ENCODE measurements around the gene CDH1.
"Not testable (repeated sequence)": the region's sequence is repeated elsewhere in the genome, so short reads cannot be mapped to it uniquely, and the experiment has no call there.

Gene CDH1

DNA sequence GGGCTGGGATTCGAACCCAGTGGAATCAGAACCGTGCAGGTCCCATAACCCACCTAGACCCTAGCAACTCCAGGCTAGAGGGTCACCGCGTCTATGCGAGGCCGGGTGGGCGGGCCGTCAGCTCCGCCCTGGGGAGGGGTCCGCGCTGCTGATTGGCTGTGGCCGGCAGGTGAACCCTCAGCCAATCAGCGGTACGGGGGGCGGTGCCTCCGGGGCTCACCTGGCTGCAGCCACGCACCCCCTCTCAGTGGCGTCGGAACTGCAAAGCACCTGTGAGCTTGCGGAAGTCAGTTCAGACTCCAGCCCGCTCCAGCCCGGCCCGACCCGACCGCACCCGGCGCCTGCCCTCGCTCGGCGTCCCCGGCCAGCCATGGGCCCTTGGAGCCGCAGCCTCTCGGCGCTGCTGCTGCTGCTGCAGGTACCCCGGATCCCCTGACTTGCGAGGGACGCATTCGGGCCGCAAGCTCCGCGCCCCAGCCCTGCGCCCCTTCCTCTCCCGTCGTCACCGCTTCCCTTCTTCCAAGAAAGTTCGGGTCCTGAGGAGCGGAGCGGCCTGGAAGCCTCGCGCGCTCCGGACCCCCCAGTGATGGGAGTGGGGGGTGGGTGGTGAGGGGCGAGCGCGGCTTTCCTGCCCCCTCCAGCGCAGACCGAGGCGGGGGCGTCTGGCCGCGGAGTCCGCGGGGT is at the start of gene CDH1:
CDH1 (plus strand) TSS at position 247 of the 684 bp plus-strand sequence; CDS start at position 371, 124 bp downstream.
- Mint-ChIP-seq H3K27me3 (ENCODE audit: low read depth) (peaks cover 45% of the 10 kb centered on the region), H3K36me3 (ENCODE audit: low read depth) (no peaks in the 10 kb centered on the region), H3K9me3 (no peaks in the 10 kb centered on the region), H3K4me1 (ENCODE audit: low read depth) (peaks cover 8% of the 10 kb centered on the region), H3K27ac (no peak within 1 kb of the TSS), H3K4me3 (peak within 1 kb of the TSS; percentile 59)

GRCh38 chr16:68689921-68690320 is 47.2 kb upstream of the CDH1 start:
- Mint-ChIP-seq H3K36me3 (ENCODE audit: low read depth) (no peaks in the 10 kb centered on the region), H3K9me3 (no peaks in the 10 kb centered on the region), H3K27me3 (ENCODE audit: low read depth) (no peaks in the 10 kb centered on the region), H3K4me1 (ENCODE audit: low read depth) (no peaks in the 10 kb centered on the region), H3K4me3 (no peak overlapping the region), H3K27ac (no peak overlapping the region)

- H3K36me3 Mint-ChIP-seq (ENCODE audit: low read depth), result no peaks in the 10 kb centered on the region
- H3K4me3 Mint-ChIP-seq, result no peak overlapping the region
- H3K9me3 Mint-ChIP-seq, result no peaks in the 10 kb centered on the region
- H3K27me3 Mint-ChIP-seq (ENCODE audit: low read depth), result no peaks in the 10 kb centered on the region
- no peaks in the 10 kb centered on the region for H3K4me1 Mint-ChIP-seq (ENCODE audit: low read depth)
- H3K27ac Mint-ChIP-seq, result no peak overlapping the region
Observed at GRCh38 chr16:68695575-68695974, 41.5 kb upstream of the CDH1 start.

GRCh38 chr16:68696514-68696913 is 40.6 kb upstream of the CDH1 start:
- Mint-ChIP-seq H3K36me3 (ENCODE audit: low read depth) (no peaks in the 10 kb centered on the region), H3K27me3 (ENCODE audit: low read depth) (no peaks in the 10 kb centered on the region), H3K9me3 (no peaks in the 10 kb centered on the region), H3K27ac (no peak overlapping the region), H3K4me1 (ENCODE audit: low read depth) (no peaks in the 10 kb centered on the region), H3K4me3 (no peak overlapping the region)

DNA sequence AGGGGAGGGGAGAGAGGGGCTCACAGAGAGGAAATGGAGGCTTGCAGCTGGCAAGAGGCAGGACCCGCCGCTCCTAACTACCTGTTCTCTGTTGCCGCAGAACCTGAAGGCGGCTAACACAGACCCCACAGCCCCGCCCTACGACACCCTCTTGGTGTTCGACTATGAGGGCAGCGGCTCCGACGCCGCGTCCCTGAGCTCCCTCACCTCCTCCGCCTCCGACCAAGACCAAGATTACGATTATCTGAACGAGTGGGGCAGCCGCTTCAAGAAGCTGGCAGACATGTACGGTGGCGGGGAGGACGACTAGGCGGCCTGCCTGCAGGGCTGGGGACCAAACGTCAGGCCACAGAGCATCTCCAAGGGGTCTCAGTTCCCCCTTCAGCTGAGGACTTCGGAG is 39.0 kb upstream of the CDH1 start:
- H3K27me3 Mint-ChIP-seq (ENCODE audit: low read depth), result no peaks in the 10 kb centered on the region
- H3K9me3 Mint-ChIP-seq, result no peaks in the 10 kb centered on the region
- H3K4me3 Mint-ChIP-seq, result no peak overlapping the region
- H3K36me3 Mint-ChIP-seq (ENCODE audit: low read depth), result no peaks in the 10 kb centered on the region
- no peaks in the 10 kb centered on the region for H3K4me1 Mint-ChIP-seq (ENCODE audit: low read depth)
- H3K27ac Mint-ChIP-seq, result no peak overlapping the region

DNA sequence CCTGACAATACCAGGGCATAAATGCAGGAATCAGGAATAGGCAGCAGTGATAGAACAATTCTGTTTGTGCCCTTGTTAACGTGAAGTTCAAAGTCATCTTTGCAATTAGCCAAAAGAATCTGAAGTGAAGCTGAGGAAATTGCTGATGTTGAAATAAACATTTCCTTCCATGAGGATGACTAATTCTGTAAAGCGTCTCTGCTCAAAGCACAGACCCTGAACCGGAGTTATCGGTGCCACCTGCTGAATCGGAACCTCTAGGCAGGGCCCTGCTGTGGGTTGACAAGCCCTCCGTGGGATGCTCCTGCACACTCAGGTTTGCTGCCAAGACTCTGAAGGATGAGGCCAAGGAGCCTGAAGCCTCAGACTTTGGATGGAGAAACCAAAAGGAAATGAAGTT is 37.0 kb upstream of the CDH1 start:
- no peaks in the 10 kb centered on the region for H3K27me3 Mint-ChIP-seq (ENCODE audit: low read depth)
- H3K4me3 Mint-ChIP-seq, result no peak overlapping the region
- H3K9me3 Mint-ChIP-seq, result no peaks in the 10 kb centered on the region
- H3K4me1 Mint-ChIP-seq (ENCODE audit: low read depth), result peaks cover 2% of the 10 kb centered on the region
- no peaks in the 10 kb centered on the region for H3K36me3 Mint-ChIP-seq (ENCODE audit: low read depth)
- H3K27ac Mint-ChIP-seq, result no peak overlapping the region

- Mint-ChIP-seq H3K36me3 (ENCODE audit: low read depth) (no peaks in the 10 kb centered on the region), H3K27ac (no peak overlapping the region), H3K4me1 (ENCODE audit: low read depth) (peaks cover 2% of the 10 kb centered on the region), H3K4me3 (no peak overlapping the region), H3K9me3 (no peaks in the 10 kb centered on the region), H3K27me3 (ENCODE audit: low read depth) (no peaks in the 10 kb centered on the region)
Observed at GRCh38 chr16:68700831-68701230, 36.3 kb upstream of the CDH1 start.

- no peaks in the 10 kb centered on the region for H3K9me3 Mint-ChIP-seq
- peak overlapping the region; percentile 41 for H3K27ac Mint-ChIP-seq
- H3K36me3 Mint-ChIP-seq (ENCODE audit: low read depth), result no peaks in the 10 kb centered on the region
- peaks cover 2% of the 10 kb centered on the region for H3K4me1 Mint-ChIP-seq (ENCODE audit: low read depth)
- H3K27me3 Mint-ChIP-seq (ENCODE audit: low read depth), result no peaks in the 10 kb centered on the region
- no peak overlapping the region for H3K4me3 Mint-ChIP-seq
Observed at GRCh38 chr16:68704232-68704867, 32.7 kb upstream of the CDH1 start.

DNA sequence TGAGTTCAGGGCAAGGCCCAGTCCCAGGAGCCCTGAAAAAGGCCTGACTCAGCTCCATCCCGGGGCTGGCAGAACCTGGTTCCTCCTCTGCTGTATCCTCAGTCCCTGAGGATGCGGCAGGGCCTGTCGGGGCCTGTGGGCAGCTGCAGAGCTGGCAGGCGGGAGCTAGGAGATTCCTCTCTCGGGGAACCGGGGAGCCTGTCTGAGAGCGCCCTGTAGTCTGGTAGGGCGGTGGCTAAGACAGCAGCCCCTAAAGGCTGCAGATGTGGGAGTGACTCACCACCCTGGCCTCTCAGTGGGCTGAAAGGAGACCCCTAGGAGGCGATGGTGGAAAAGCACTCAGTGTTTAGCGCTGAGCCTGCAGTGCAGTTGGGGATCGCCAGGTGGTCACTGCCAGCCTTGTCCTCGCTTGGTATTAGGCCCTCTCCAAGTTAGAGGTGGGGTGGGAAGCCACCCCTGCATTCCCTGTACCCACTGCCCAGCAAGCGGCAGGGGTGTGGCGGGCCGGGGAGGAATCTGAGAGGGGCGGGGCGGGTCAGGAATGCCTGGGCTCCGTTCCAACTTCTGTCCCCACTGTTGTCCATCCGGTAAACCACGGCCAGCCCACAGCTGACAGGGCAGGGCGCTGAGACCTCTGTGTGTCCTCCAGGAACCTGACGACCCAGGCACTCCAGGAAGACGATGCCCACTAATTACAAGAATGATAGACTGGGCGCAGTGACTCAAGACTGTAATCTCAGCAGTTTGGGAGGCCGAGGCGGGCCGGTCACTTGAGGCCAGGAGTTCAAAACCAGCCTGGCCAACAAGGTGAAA is 29.5 kb upstream of the CDH1 start:
- no peaks in the 10 kb centered on the region for H3K9me3 Mint-ChIP-seq
- H3K4me1 Mint-ChIP-seq (ENCODE audit: low read depth), result peaks cover 6% of the 10 kb centered on the region
- peaks cover 6% of the 10 kb centered on the region for H3K27me3 Mint-ChIP-seq (ENCODE audit: low read depth)
- H3K27ac Mint-ChIP-seq, result no peak overlapping the region
- no peak overlapping the region for H3K4me3 Mint-ChIP-seq
- no peaks in the 10 kb centered on the region for H3K36me3 Mint-ChIP-seq (ENCODE audit: low read depth)

DNA sequence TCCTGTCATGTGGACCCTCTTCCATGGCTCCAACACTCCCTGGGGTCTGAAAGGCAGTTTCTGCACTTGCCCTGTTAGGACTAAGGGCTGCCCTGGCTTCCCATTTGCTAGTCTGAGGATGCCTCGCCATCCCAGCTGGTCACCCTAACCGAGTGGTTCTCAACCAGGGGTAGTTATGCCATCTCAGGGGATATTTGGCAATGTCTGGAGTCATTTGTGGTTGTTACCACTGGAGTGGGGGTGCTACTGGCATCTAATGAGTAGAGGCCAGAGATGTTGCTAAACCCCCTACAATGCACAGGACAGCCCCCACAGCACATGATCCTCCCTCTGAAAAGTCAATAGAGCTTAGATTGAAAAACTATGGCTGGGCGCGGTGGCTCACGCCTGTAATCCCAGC is 26.9 kb upstream of the CDH1 start:
- peaks cover 4% of the 10 kb centered on the region for H3K4me1 Mint-ChIP-seq (ENCODE audit: low read depth)
- no peaks in the 10 kb centered on the region for H3K36me3 Mint-ChIP-seq (ENCODE audit: low read depth)
- H3K4me3 Mint-ChIP-seq, result no peak overlapping the region
- H3K27me3 Mint-ChIP-seq (ENCODE audit: low read depth), result peaks cover 6% of the 10 kb centered on the region
- H3K27ac Mint-ChIP-seq, result no peak overlapping the region
- no peaks in the 10 kb centered on the region for H3K9me3 Mint-ChIP-seq

- peaks cover 6% of the 10 kb centered on the region for H3K27me3 Mint-ChIP-seq (ENCODE audit: low read depth)
- H3K36me3 Mint-ChIP-seq (ENCODE audit: low read depth), result no peaks in the 10 kb centered on the region
- peaks cover 4% of the 10 kb centered on the region for H3K4me1 Mint-ChIP-seq (ENCODE audit: low read depth)
- H3K27ac Mint-ChIP-seq, result no peak overlapping the region
- peak overlapping the region; percentile 7 for H3K4me3 Mint-ChIP-seq
- H3K9me3 Mint-ChIP-seq, result no peaks in the 10 kb centered on the region
Observed at GRCh38 chr16:68711421-68712139, 25.5 kb upstream of the CDH1 start.

- Mint-ChIP-seq H3K36me3 (ENCODE audit: low read depth) (no peaks in the 10 kb centered on the region), H3K4me1 (ENCODE audit: low read depth) (peaks cover 4% of the 10 kb centered on the region), H3K4me3 (no peak overlapping the region), H3K9me3 (no peaks in the 10 kb centered on the region), H3K27ac (no peak overlapping the region), H3K27me3 (ENCODE audit: low read depth) (peaks cover 6% of the 10 kb centered on the region)
Observed at GRCh38 chr16:68713361-68713760, 23.7 kb upstream of the CDH1 start.

DNA sequence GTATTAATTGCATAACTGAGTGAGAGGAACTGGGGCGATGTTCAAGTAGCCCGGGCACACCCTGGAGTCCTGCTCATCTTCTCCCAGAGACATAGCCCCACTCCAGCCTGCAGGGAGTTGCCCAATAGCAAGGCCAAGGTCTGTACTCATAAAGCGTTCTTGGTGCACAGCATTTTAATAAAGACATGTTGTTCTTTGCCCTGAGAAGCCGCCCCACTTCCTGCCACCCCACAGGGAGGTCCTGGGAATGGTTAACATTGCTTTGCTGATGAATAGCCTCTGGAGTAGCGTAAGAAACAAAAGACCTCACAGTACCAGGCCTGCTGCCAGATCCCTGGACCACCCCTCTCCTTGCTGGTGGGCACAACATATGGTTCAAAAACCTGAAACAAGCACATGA is 21.6 kb upstream of the CDH1 start:
- H3K4me1 Mint-ChIP-seq (ENCODE audit: low read depth), result peaks cover 9% of the 10 kb centered on the region
- peaks cover 2% of the 10 kb centered on the region for H3K27me3 Mint-ChIP-seq (ENCODE audit: low read depth)
- H3K9me3 Mint-ChIP-seq, result no peaks in the 10 kb centered on the region
- no peaks in the 10 kb centered on the region for H3K36me3 Mint-ChIP-seq (ENCODE audit: low read depth)
- no peak overlapping the region for H3K27ac Mint-ChIP-seq
- no peak overlapping the region for H3K4me3 Mint-ChIP-seq

DNA sequence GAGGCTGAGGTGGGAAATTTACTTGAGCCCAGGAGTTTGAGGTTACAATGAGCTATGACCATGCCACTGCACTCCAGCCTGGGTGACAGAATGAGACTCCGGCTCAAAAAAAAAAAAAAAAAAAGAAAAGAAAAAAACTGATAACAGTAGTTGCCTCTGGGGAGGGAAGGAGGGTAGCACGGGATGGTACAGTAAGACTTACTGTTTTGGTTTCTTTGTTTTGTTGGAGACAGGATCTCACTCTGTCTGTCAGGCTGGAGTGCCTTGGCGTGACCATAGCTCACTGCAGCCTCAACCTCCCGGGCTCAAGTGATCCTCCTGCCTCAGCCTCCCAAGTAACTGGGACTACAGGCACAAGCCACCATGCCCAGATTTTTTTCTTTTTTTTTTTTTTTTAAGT is 20.6 kb upstream of the CDH1 start:
- not testable (repeated sequence) for H3K4me3 Mint-ChIP-seq; H3K4me1 Mint-ChIP-seq (ENCODE audit: low read depth); H3K27me3 Mint-ChIP-seq (ENCODE audit: low read depth); H3K27ac Mint-ChIP-seq; H3K36me3 Mint-ChIP-seq (ENCODE audit: low read depth); H3K9me3 Mint-ChIP-seq

All from T-helper 1 cell treated with Interleukin-12 subunit alpha and Interleukin-12 subunit beta and Interleukin-4 antibody, amounts not matched to agents 30 μg/mL and 1 μg/mL, for 36 hours (primary cell).